Epithelial cell of proximal tubule (primary cell): ENCODE data around the gene NUP50. TPM values are rescaled to one million over a fixed set of nuclear protein-coding genes. Genes with fewer than 3 reads are reported as not detected.

ENCODE experiments used
- DNase-seq: peaks from one replicate; pipeline ENCODE4 v3.0.0-alpha.2; 2011; ENCODE audit warnings: low read depth
- H3K4me3 ChIP-seq: 2 replicates; pipeline ENCODE4 v1.5.1; 2011; ENCODE audit warnings: low read depth, mild to moderate bottlenecking, low read length
- total RNA-seq: library from RNA; depleted of rRNA; stranded (reverse); fragments of >200 nt; gene quantifications from 2 replicates; pipeline ENCODE4 v1.2.3, GENCODE V29; 2015
- TF ChIP-seq, protein P1 (sequence below): conservative IDR thresholded peaks from 2 replicates; pipeline ENCODE4 v1.5.1; 2012; ENCODE audit warnings: low read depth, mild to moderate bottlenecking, low read length

The NUP50 gene
- total RNA-seq, 1 donor from 2014 or later, result 60.8 TPM

GRCh38 chr22:45208993-45209838 is 45.5 kb downstream of the NUP50 start:
- no peak for DNase-seq

DNA sequence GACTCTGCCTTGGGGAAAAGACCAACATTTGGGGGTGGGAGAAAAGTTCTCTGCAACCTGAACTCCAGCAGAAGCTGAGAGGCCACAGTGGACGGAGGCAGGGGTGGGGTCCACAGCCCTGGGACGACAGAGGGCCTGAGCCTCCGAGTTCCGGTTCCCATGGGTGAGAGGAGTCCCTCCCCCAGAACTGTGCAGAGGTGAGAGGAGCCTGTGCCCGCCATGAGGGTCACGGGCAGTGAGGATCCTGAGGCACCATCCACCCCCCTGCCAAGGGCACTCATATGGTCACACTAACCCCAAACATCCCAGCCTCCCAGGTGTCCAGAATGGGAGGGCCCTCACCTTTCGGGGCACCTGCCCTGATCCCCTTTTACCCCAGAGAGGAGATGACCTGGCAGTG is 46.4 kb downstream of the NUP50 start:
- TF ChIP-seq, protein P1, sequence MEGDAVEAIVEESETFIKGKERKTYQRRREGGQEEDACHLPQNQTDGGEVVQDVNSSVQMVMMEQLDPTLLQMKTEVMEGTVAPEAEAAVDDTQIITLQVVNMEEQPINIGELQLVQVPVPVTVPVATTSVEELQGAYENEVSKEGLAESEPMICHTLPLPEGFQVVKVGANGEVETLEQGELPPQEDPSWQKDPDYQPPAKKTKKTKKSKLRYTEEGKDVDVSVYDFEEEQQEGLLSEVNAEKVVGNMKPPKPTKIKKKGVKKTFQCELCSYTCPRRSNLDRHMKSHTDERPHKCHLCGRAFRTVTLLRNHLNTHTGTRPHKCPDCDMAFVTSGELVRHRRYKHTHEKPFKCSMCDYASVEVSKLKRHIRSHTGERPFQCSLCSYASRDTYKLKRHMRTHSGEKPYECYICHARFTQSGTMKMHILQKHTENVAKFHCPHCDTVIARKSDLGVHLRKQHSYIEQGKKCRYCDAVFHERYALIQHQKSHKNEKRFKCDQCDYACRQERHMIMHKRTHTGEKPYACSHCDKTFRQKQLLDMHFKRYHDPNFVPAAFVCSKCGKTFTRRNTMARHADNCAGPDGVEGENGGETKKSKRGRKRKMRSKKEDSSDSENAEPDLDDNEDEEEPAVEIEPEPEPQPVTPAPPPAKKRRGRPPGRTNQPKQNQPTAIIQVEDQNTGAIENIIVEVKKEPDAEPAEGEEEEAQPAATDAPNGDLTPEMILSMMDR, result no peak
- H3K4me3 ChIP-seq, result no peak overlapping the region
- no peak for DNase-seq

More at GRCh38 chr22:45208993-45209838, 45.5 kb downstream of the NUP50 start:
- TF ChIP-seq, protein P1, result peak; percentile 74
- no peak overlapping the region for H3K4me3 ChIP-seq

DNA sequence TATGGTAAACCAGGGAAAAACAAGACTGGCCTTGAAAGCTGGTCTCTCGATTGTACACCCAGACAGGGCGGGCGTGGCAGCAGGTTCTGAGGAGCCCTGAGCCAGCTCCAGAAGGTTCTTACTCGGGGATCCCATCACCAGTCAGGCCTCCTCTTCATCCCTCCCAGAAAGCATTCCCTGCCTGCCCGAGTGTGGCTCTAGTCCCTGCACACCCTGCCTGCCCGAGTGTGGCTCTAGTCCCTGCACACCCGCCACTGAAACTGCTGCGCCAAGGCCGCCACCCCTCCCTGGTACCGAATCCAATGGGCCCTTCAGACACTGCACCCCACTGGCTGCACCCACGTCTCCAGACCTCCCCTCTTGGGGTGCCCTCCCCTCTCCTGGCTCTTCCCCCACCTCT is 46.9 kb downstream of the NUP50 start:
- no peak for DNase-seq
- H3K4me3 ChIP-seq, result no peak overlapping the region
- TF ChIP-seq, protein P1, result no peak

DNA sequence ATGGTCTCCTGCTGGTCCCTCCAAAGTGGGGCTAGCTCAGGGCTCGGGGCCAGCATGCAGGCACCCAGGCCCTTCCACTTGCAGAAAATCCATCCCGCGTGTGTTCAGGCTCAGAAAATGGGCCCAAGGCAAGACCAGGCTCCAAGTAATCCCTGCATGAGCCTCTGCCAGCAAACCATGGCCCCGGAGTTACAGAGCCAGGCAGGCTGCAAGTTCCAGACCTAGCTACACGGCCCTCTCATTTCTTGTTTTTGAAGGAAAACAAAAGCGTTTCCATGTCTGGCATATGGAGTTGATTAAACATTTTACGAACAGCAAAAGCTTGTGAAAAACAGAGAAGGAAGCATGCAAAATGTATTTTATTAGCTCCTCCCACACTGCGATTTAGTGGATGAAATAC is 47.3 kb downstream of the NUP50 start:
- no peak overlapping the region for H3K4me3 ChIP-seq
- DNase-seq, result no peak
- TF ChIP-seq, protein P1, result no peak

DNA sequence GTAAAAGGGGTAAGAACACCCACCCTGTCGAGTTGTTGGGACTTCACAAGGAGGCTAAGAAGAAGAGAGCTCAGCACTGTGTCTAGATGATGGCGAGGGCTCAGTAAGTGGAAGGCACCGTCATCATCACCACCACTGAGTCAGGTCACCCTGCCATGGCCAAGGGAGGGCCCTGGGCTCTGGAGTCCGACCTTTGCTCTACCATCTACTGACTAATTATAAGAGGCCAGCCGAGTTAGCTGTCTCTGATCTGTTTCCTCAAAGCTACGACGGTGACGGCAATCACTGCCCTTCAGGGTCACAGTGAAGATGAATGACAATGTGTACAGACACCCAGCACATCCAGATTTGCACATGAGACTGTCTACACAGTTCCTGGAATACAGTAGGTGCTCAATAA is 47.7 kb downstream of the NUP50 start:
- TF ChIP-seq, protein P1, result no peak
- no peak for DNase-seq
- no peak overlapping the region for H3K4me3 ChIP-seq

GRCh38 chr22:45211848-45212247 is 48.1 kb downstream of the NUP50 start:
- no peak for DNase-seq

More at GRCh38 chr22:45211848-45212247, 48.1 kb downstream of the NUP50 start:
- TF ChIP-seq, protein P1, result no peak
- H3K4me3 ChIP-seq, result no peak overlapping the region
